Hepatocyte (in vitro differentiated cells): Measurements from ENCODE around the gene TEX55. TPM values are rescaled to one million over a fixed set of nuclear protein-coding genes. Genes with fewer than 3 reads are reported as not detected.

Experiments used
- DNase-seq: peaks from one replicate; pipeline ENCODE4 v3.0.0-alpha.2; 2016; ENCODE audit warnings: low spot score
- H2AFZ ChIP-seq: fragments of 200-600 bp; sonication (generic); 2 replicates; pipeline ENCODE4 v1.6.0; 2016; ENCODE audit warnings: antibody characterized with exemption, mild to moderate bottlenecking
- H3K27ac ChIP-seq: fragments of 200-600 bp; sonication (generic); 2 replicates; pipeline ENCODE4 v1.5.1; 2016; ENCODE audit warnings: mild to moderate bottlenecking
- H3K27me3 ChIP-seq: fragments of 200-600 bp; sonication (generic); 2 replicates; pipeline ENCODE4 v1.6.1; 2016
- H3K36me3 ChIP-seq: fragments of 200-600 bp; sonication (generic); replicated peaks from 2 replicates; pipeline ENCODE4 v1.5.1; 2016; ENCODE audit warnings: low read depth; ENCODE audit not compliant: insufficient read depth
- H3K4me1 ChIP-seq: fragments of 200-600 bp; sonication (generic); 2 replicates; pipeline ENCODE4 v1.5.1; 2016; ENCODE audit warnings: mild to moderate bottlenecking, moderate library complexity; ENCODE audit not compliant: insufficient read depth
- H3K4me2 ChIP-seq: fragments of 200-600 bp; sonication (generic); 2 replicates; pipeline ENCODE4 v1.6.0; 2016
- H3K4me3 ChIP-seq: fragments of 200-600 bp; sonication (generic); 2 replicates; pipeline ENCODE4 v1.5.1; 2016; ENCODE audit warnings: mild to moderate bottlenecking
- H3K79me2 ChIP-seq: fragments of 200-600 bp; sonication (generic); 2 replicates; pipeline ENCODE4 v1.6.0; 2017; ENCODE audit warnings: mild to moderate bottlenecking
- H3K9me2 ChIP-seq: fragments of 200-600 bp; sonication (generic); replicated peaks from 2 replicates; pipeline ENCODE4 v1.6.0; 2017; ENCODE audit warnings: mild to moderate bottlenecking; ENCODE audit not compliant: insufficient read depth
- H3K9me3 ChIP-seq: fragments of 200-600 bp; sonication (generic); 2 replicates; pipeline ENCODE4 v1.5.1; 2016; ENCODE audit warnings: low read depth, mild to moderate bottlenecking
- H4K20me1 ChIP-seq: fragments of 200-600 bp; sonication (generic); 2 replicates; pipeline ENCODE4 v1.6.0; 2016; ENCODE audit warnings: mild to moderate bottlenecking; ENCODE audit not compliant: insufficient read depth, poor library complexity, severe bottlenecking
- EZH2 ChIP-seq: fragments of 200-600 bp; sonication (generic); IDR thresholded peaks from 2 replicates; pipeline ENCODE4 v1.6.1; 2016; ENCODE audit warnings: antibody characterized with exemption, mild to moderate bottlenecking, borderline replicate concordance
- EZH2phosphoT487 ChIP-seq: fragments of 200-600 bp; sonication (generic); IDR thresholded peaks from one replicate; pipeline ENCODE4 v1.6.1; 2018; ENCODE audit warnings: antibody characterized with exemption, mild to moderate bottlenecking, low read depth, moderate library complexity; ENCODE audit not compliant: unreplicated experiment, severe bottlenecking
- WGBS: methylation state at CpG from one replicate; pipeline ENCODE4 v1.1.6; 2016; ENCODE audit warnings: low lambda C conversion rate; ENCODE audit errors: missing lambda C conversion rate; 5-methylcytosine and 5-hydroxymethylcytosine counted together
- polyA plus RNA-seq: library from polyadenylated mRNA; unstranded; fragments of >200 nt; fragmentation: Nextera tagmentation; extraction: Ambion mirVana; gene quantifications from 2 replicates; pipeline ENCODE4 v1.2.1, GENCODE V29; 2016
- total RNA-seq: library from RNA; depleted of rRNA; stranded (reverse); fragments of >200 nt; gene quantifications from 2 replicates; pipeline ENCODE4 v1.2.3, GENCODE V29; 2014
- TF ChIP-seq, protein P1 (sequence below): fragments of 200-600 bp; sonication (generic); IDR thresholded peaks from 2 replicates; pipeline ENCODE4 v1.5.1; 2016; ENCODE audit warnings: antibody characterized with exemption, mild to moderate bottlenecking; ENCODE audit not compliant: poor library complexity

TEX55 gene
- total and polyA plus RNA-seq, 2 experiments from 2014 or later: not detected

DNA sequence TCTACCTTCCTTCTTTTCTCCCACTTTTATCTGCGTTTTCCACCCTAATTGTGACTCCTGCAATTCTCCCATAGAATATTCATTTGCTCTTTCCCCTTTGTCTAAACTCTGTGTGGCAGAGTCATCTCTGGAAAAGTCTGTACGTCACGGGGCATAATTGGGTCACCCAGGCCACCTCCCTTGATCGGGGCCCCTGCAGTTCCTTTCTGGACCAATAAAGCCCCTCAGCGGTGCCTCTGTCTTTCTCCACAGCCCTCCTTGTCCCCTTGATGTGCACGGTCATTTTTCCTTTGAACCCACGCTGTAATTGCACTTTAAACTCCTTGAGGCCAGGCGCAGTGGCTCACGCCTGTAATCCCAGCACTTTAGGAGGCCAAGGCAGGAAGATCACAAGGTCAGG, 38.1 kb downstream of the TEX55 start:
- no peak for DNase-seq
- peaks cover 23% of the 10 kb centered on the region for H3K4me1 ChIP-seq
- H3K27me3 ChIP-seq: no peaks in the 10 kb centered on the region
- no peaks in the 10 kb centered on the region for H3K79me2 ChIP-seq
- no peak overlapping the region for H3K4me3 ChIP-seq
- H3K9me3 ChIP-seq: no peaks in the 10 kb centered on the region
- H3K4me2 ChIP-seq: no peak overlapping the region
- H4K20me1 ChIP-seq: no peaks in the 10 kb centered on the region
- no peaks in the 10 kb centered on the region for H3K36me3 ChIP-seq
- H3K27ac ChIP-seq: peak overlapping the region; percentile 69
- TF ChIP-seq EZH2phosphoT487 (no peak), EZH2 (no peak)
- TF ChIP-seq, protein P1, sequence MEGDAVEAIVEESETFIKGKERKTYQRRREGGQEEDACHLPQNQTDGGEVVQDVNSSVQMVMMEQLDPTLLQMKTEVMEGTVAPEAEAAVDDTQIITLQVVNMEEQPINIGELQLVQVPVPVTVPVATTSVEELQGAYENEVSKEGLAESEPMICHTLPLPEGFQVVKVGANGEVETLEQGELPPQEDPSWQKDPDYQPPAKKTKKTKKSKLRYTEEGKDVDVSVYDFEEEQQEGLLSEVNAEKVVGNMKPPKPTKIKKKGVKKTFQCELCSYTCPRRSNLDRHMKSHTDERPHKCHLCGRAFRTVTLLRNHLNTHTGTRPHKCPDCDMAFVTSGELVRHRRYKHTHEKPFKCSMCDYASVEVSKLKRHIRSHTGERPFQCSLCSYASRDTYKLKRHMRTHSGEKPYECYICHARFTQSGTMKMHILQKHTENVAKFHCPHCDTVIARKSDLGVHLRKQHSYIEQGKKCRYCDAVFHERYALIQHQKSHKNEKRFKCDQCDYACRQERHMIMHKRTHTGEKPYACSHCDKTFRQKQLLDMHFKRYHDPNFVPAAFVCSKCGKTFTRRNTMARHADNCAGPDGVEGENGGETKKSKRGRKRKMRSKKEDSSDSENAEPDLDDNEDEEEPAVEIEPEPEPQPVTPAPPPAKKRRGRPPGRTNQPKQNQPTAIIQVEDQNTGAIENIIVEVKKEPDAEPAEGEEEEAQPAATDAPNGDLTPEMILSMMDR: no peak
- H2AFZ ChIP-seq: no peak overlapping the region
- H3K9me2 ChIP-seq: no peaks in the 10 kb centered on the region
- WGBS: 75% methylated on average over 9 of the region's 9 CpGs

DNA sequence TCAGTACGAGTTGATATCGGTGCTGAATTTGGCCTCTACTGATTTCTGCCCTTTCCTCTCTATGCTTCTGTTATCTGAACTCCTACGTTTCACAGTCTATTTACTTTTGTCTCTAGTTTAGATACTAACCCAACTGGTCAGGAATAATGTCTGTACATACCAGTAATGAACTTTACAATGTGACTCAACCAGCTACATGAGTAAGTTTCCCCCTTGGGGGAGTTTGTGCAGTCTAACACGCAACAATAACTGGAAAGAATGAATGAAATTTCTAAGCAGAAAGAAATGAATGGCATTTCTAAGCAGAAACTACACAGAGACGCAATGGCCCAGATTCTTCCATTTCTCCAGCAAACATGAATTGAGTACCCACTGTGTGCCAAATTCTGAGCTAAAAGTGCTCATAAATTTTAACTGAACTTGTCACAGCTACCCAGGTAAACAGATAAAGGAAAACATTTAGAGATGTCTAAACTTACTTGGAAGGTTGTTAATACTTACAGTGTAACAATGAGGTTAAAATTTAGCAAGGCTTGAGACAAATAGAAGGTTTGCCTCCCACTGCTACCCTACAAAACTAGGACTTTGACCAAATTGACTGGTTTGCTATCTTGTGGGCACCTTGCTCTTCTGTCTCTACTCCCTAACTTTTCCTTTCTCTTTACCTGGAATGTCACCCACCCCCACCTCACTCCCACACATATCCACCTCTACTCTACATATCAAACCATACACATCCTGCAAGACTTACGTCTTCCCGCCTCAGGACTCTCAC, 39.0 kb downstream of the TEX55 start:
- Histone ChIP-seq H4K20me1 (no peaks in the 10 kb centered on the region), H3K4me3 (no peak overlapping the region), H2AFZ (no peak overlapping the region), H3K9me2 (no peaks in the 10 kb centered on the region), H3K36me3 (no peaks in the 10 kb centered on the region), H3K79me2 (no peaks in the 10 kb centered on the region), H3K27me3 (no peaks in the 10 kb centered on the region), H3K9me3 (no peaks in the 10 kb centered on the region), H3K4me1 (peaks cover 23% of the 10 kb centered on the region), H3K4me2 (peak overlapping the region; percentile 59), H3K27ac (peak overlapping the region; percentile 88)
- peak; percentile 67 for DNase-seq
- TF ChIP-seq, protein P1: no peak
- TF ChIP-seq EZH2 (no peak), EZH2phosphoT487 (no peak)
- 60% methylated on average over 7 of the region's 7 CpGs for WGBS

DNA sequence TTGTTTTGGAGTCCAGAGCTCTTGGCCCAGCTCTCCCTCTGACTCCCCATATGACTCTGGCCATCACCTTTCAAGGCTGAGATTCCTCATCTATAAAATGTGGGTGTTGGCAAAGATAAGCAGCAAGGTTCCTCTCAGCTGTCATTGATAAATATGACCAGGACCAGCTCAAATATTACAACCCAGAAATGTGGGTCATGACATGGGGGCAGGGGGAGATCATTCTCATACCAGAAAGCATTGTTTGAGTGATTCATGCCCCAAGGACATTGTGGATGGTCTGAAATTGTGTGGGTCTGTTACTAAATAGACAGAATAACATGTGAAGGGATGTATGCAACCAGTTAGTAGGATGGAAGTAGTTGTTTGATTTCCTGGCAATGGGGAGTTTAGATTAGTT, 41.3 kb downstream of the TEX55 start:
- Histone ChIP-seq H3K27ac (no peak overlapping the region), H3K36me3 (no peaks in the 10 kb centered on the region), H3K4me1 (peaks cover 20% of the 10 kb centered on the region), H2AFZ (no peak overlapping the region), H3K9me3 (no peaks in the 10 kb centered on the region), H3K27me3 (no peaks in the 10 kb centered on the region), H3K9me2 (no peaks in the 10 kb centered on the region), H3K4me3 (no peak overlapping the region), H4K20me1 (no peaks in the 10 kb centered on the region), H3K4me2 (no peak overlapping the region), H3K79me2 (no peaks in the 10 kb centered on the region)
- no peak for TF ChIP-seq EZH2phosphoT487
- TF ChIP-seq, protein P1: no peak
- TF ChIP-seq EZH2: no peak
- DNase-seq: no peak
